ENCODE results near the gene EMILIN3.

DNA sequence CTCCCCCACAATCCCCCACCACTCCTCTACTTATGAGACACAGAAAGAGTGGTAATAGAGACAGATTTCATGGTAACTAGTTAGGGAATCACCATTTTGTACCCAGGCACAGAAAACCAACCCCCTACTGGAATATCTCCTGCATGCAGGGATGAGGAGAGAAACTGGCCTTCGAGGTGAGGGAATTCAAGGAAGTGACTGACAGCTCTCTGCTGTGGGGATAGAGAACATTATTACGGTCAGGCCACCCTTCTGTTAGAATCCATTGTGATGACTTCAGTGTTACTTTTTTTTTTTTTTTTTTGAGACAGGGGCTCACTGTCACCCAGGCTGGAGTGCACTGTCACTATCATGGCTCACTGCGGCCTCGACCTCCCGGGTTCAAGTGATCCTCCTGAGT lies 39.4 kb downstream of the EMILIN3 start:
- TF ChIP-seq POLR2A (IDR thresholded peaks at IDR 0.05; ENCODE audit: low read length) (no peak), GATA1 (IDR thresholded peaks at IDR 0.05; ENCODE audit: low read depth, low read length) (no peak)

Measured in erythroblast (primary cell).